Gastroesophageal sphincter (tissue), 4 donors: ENCODE measurements around the gene PDE1A. TPM values are rescaled to one million over a fixed set of nuclear protein-coding genes. Genes with fewer than 3 reads are reported as not detected.
"Not testable (repeated sequence)": the region's sequence is repeated elsewhere in the genome, so short reads cannot be mapped to it uniquely, and the experiment has no call there.

Experiments used
- ATAC-seq: fragments of 150-250 bp; one replicate; pipeline ENCODE4 v1.9.1; 2016; ENCODE audit warnings: mild to moderate bottlenecking, moderate library complexity
- H3K27ac ChIP-seq, 4 donors: fragments of 200-600 bp; sonication (generic) in 3 of 4; 1 replicate in 3 of 4; 2 replicates in 1 of 4; pipeline ENCODE4 v1.5.1; 2016 to 2019
- H3K27me3 ChIP-seq: fragments of 200-600 bp; sonication (generic); one replicate; pipeline ENCODE4 v1.5.1; 2019
- H3K36me3 ChIP-seq, 2 donors: fragments of 200-600 bp; sonication (generic); one replicate each; pipeline ENCODE4 v1.5.1; 2019; ENCODE audit warnings: control low read depth in 1 of 2
- H3K4me1 ChIP-seq, 3 donors: fragments of 200-600 bp; sonication (generic); 1 replicate in 2 of 3; 2 replicates in 1 of 3; pipeline ENCODE4 v1.5.1; 2016 to 2019; ENCODE audit warnings: control low read depth in 2 of 3
- H3K4me3 ChIP-seq, 2 donors: fragments of 200-600 bp; sonication (generic); one replicate each; pipeline ENCODE4 v1.5.1; 2019; ENCODE audit warnings: mild to moderate bottlenecking in 1 of 2, moderate library complexity in 1 of 2
- H3K9me3 ChIP-seq, 3 donors: fragments of 200-600 bp; sonication (generic); one replicate each; pipeline ENCODE4 v1.5.1; 2017 to 2019; ENCODE audit warnings: control low read depth in 2 of 3
- CTCF ChIP-seq, 4 experiments: fragments of 200-600 bp in 2 of 4; fragments of 450-650 bp in 2 of 4; sonication (generic) in 1 of 4; IDR thresholded peaks; one replicate each; pipeline ENCODE4 v1.5.1; 2017 to 2019; ENCODE audit warnings: antibody characterized with exemption in 4 of 4, mild to moderate bottlenecking in 2 of 4, moderate library complexity in 2 of 4
- EP300 ChIP-seq: sonication (generic); formaldehyde crosslinking; IDR thresholded peaks from one replicate; pipeline ENCODE4 v1.6.1; 2017; ENCODE audit warnings: antibody characterized with exemption, mild to moderate bottlenecking
- POLR2A ChIP-seq, 2 donors: fragments of 450-650 bp; IDR thresholded peaks; one replicate each; pipeline ENCODE4 v1.6.1; 2017; ENCODE audit warnings: antibody characterized with exemption in 2 of 2, mild to moderate bottlenecking in 2 of 2, moderate library complexity in 1 of 2
- POLR2AphosphoS5 ChIP-seq: sonication (generic); formaldehyde crosslinking; IDR thresholded peaks from one replicate; pipeline ENCODE4 v1.6.1; 2017; ENCODE audit warnings: antibody characterized with exemption
- WGBS, 2 donors: methylation state at CpG; one replicate each; pipeline ENCODE4 v1.1.5; 2018; ENCODE audit warnings: low coverage in 1 of 2; 5-methylcytosine and 5-hydroxymethylcytosine counted together
- total RNA-seq, 4 donors: library from RNA; depleted of rRNA; stranded (reverse); fragments of >200 nt; gene quantifications; one replicate each; pipeline ENCODE4 v1.1.0, GENCODE V29; 2016

Gene PDE1A
- total RNA-seq, 4 donors from 2014 or later = 7.2 to 17.2 (median 11.8) TPM

- H3K27ac ChIP-seq = no peak overlapping the region
- no peak for ATAC-seq
- TF ChIP-seq EP300 = no peak
- no peak for TF ChIP-seq POLR2AphosphoS5
- no peak for TF ChIP-seq CTCF (IDR thresholded peaks at IDR 0.05)
- TF ChIP-seq POLR2A (IDR thresholded peaks at IDR 0.05) = no peak
- H3K4me1 ChIP-seq = no peaks in the 10 kb centered on the region
- no peaks in the 10 kb centered on the region for H3K27me3 ChIP-seq
- no peaks in the 10 kb centered on the region for H3K9me3 ChIP-seq
- no peak overlapping the region for H3K4me3 ChIP-seq
- WGBS, 2 donors = 38 to 50% methylated on average over 1 of the region's 1 CpG
- H3K36me3 ChIP-seq = no peaks in the 10 kb centered on the region
Observed at GRCh38 chr2:182291296-182291695, 135.5 kb downstream of the PDE1A start.

- Histone ChIP-seq H3K9me3 (no peaks in the 10 kb centered on the region), H3K36me3 (no peaks in the 10 kb centered on the region), H3K27me3 (no peaks in the 10 kb centered on the region), H3K27ac (no peak overlapping the region), H3K4me3 (no peak overlapping the region), H3K4me1 (no peaks in the 10 kb centered on the region)
- no peak for TF ChIP-seq POLR2A (IDR thresholded peaks at IDR 0.05)
- TF ChIP-seq CTCF (IDR thresholded peaks at IDR 0.05) = no peak
- TF ChIP-seq POLR2AphosphoS5 = no peak
- no peak for TF ChIP-seq EP300
- ATAC-seq = no peak
- 78 to 80% methylated on average over 3 of the region's 3 CpGs for WGBS, 2 donors
Observed at GRCh38 chr2:182283512-182283911, 143.3 kb downstream of the PDE1A start.

- 40 to 58% methylated on average over 3 of the region's 3 CpGs for WGBS, 2 donors
Observed at GRCh38 chr2:182281276-182281675, 145.6 kb downstream of the PDE1A start.

GRCh38 chr2:182280118-182280517 lies 146.7 kb downstream of the PDE1A start:
- no peaks in the 10 kb centered on the region for H3K4me1 ChIP-seq
- TF ChIP-seq EP300 (no peak), CTCF (IDR thresholded peaks at IDR 0.05) (no peak)
- no peak overlapping the region for H3K27ac ChIP-seq
- no peaks in the 10 kb centered on the region for H3K36me3 ChIP-seq
- H3K4me3 ChIP-seq = no peak overlapping the region
- H3K27me3 ChIP-seq = no peaks in the 10 kb centered on the region
- H3K9me3 ChIP-seq = peaks cover 0 to 23% (median 0%) of the 10 kb centered on the region in 3 donors
- no peak for ATAC-seq

More at GRCh38 chr2:182281276-182281675, 145.6 kb downstream of the PDE1A start:
- Histone ChIP-seq H3K27me3 (no peaks in the 10 kb centered on the region), H3K27ac (no peak overlapping the region), H3K4me3 (no peak overlapping the region), H3K9me3 (peaks cover 0 to 12% (median 0%) of the 10 kb centered on the region in 3 donors), H3K4me1 (no peaks in the 10 kb centered on the region), H3K36me3 (no peaks in the 10 kb centered on the region)
- no peak for ATAC-seq
- TF ChIP-seq POLR2A (IDR thresholded peaks at IDR 0.05) (no peak), CTCF (IDR thresholded peaks at IDR 0.05) (no peak), POLR2AphosphoS5 (no peak), EP300 (no peak)

- 88 to 91% methylated on average over 3 to 6 of the region's 6 CpGs for WGBS, 2 donors
- peaks cover 0 to 23% (median 0%) of the 10 kb centered on the region in 3 donors for H3K9me3 ChIP-seq
- not testable (repeated sequence) for H3K4me3 ChIP-seq, H3K36me3 ChIP-seq, H3K4me1 ChIP-seq, ATAC-seq, H3K27me3 ChIP-seq, H3K27ac ChIP-seq
Observed at GRCh38 chr2:182276662-182277061, 150.2 kb downstream of the PDE1A start.

- WGBS, 2 donors = 50 to 88% methylated on average over 1 of the region's 1 CpG
- TF ChIP-seq EP300 = no peak
- no peak for TF ChIP-seq CTCF (IDR thresholded peaks at IDR 0.05)
- no peak for TF ChIP-seq POLR2AphosphoS5
- no peak for TF ChIP-seq POLR2A (IDR thresholded peaks at IDR 0.05)
- H3K4me3 ChIP-seq = no peak overlapping the region
- no peak overlapping the region for H3K27ac ChIP-seq
- no peaks in the 10 kb centered on the region for H3K4me1 ChIP-seq
- ATAC-seq = no peak
- H3K9me3 ChIP-seq = no peaks in the 10 kb centered on the region
- no peaks in the 10 kb centered on the region for H3K36me3 ChIP-seq
- no peaks in the 10 kb centered on the region for H3K27me3 ChIP-seq
Observed at GRCh38 chr2:182267971-182268370, 158.9 kb downstream of the PDE1A start.
